Rectal smooth muscle tissue (tissue), 1 donor: ENCODE results near the gene UST.
"Not testable (repeated sequence)": the region's sequence is repeated elsewhere in the genome, so short reads cannot be mapped to it uniquely, and the experiment has no call there.

Experiments used
- H3K27ac ChIP-seq: one replicate; pipeline ENCODE4 v1.7.0; 2013; ENCODE audit warnings: low read depth, low read length, inconsistent platforms
- H3K27me3 ChIP-seq: one replicate; pipeline ENCODE4 v1.7.0; 2013; ENCODE audit warnings: low read length; ENCODE audit not compliant: control insufficient read depth, insufficient read depth
- H3K36me3 ChIP-seq: one replicate; pipeline ENCODE4 v1.7.0; 2013; ENCODE audit warnings: low read length; ENCODE audit not compliant: control insufficient read depth, insufficient read depth
- H3K4me1 ChIP-seq: one replicate; pipeline ENCODE4 v1.7.0; 2013; ENCODE audit warnings: low read length; ENCODE audit not compliant: control insufficient read depth, insufficient read depth
- H3K4me3 ChIP-seq: one replicate; pipeline ENCODE4 v1.7.0; 2013; ENCODE audit warnings: low read length
- H3K9ac ChIP-seq: one replicate; pipeline ENCODE4 v1.7.0; 2013; ENCODE audit warnings: low read length

The UST gene

GRCh38 chr6:149094156-149094555 lies 347.3 kb downstream of the UST start:
- Histone ChIP-seq H3K27ac (no peak overlapping the region), H3K4me3 (no peak overlapping the region), H3K4me1 (peaks cover 6% of the 10 kb centered on the region), H3K36me3 (no peaks in the 10 kb centered on the region), H3K27me3 (no peaks in the 10 kb centered on the region), H3K9ac (no peak overlapping the region)

- Histone ChIP-seq H3K4me3 (no peak overlapping the region), H3K27me3 (no peaks in the 10 kb centered on the region), H3K4me1 (peaks cover 6% of the 10 kb centered on the region), H3K36me3 (no peaks in the 10 kb centered on the region), H3K27ac (no peak overlapping the region), H3K9ac (no peak overlapping the region)
These were observed 348.1 kb downstream of the UST start for GRCh38 chr6:149094934-149095351.

GRCh38 chr6:149095842-149096241 lies 349.0 kb downstream of the UST start:
- H3K4me1 ChIP-seq, result peaks cover 6% of the 10 kb centered on the region
- no peaks in the 10 kb centered on the region for H3K36me3 ChIP-seq
- no peak overlapping the region for H3K9ac ChIP-seq
- H3K4me3 ChIP-seq, result no peak overlapping the region
- no peaks in the 10 kb centered on the region for H3K27me3 ChIP-seq
- H3K27ac ChIP-seq, result no peak overlapping the region

- Histone ChIP-seq H3K27ac (no peak overlapping the region), H3K9ac (no peak overlapping the region), H3K4me1 (peaks cover 6% of the 10 kb centered on the region), H3K4me3 (no peak overlapping the region), H3K27me3 (no peaks in the 10 kb centered on the region), H3K36me3 (no peaks in the 10 kb centered on the region)
These were observed 351.0 kb downstream of the UST start for GRCh38 chr6:149097794-149098193.

GRCh38 chr6:149098700-149099276 lies 352.0 kb downstream of the UST start:
- Histone ChIP-seq H3K9ac (no peak overlapping the region), H3K27me3 (no peaks in the 10 kb centered on the region), H3K36me3 (no peaks in the 10 kb centered on the region), H3K27ac (no peak overlapping the region), H3K4me1 (peaks cover 6% of the 10 kb centered on the region), H3K4me3 (no peak overlapping the region)

- Histone ChIP-seq H3K27ac (no peak overlapping the region), H3K27me3 (no peaks in the 10 kb centered on the region), H3K4me3 (no peak overlapping the region), H3K9ac (no peak overlapping the region), H3K4me1 (no peaks in the 10 kb centered on the region), H3K36me3 (no peaks in the 10 kb centered on the region)
These were observed 355.5 kb downstream of the UST start for GRCh38 chr6:149102324-149102723.

- not testable (repeated sequence) for H3K27me3 ChIP-seq, H3K9ac ChIP-seq, H3K27ac ChIP-seq, H3K4me1 ChIP-seq, H3K36me3 ChIP-seq, H3K4me3 ChIP-seq
These were observed 357.1 kb downstream of the UST start for GRCh38 chr6:149103950-149104349.

- no peaks in the 10 kb centered on the region for H3K4me1 ChIP-seq
- H3K36me3 ChIP-seq, result no peaks in the 10 kb centered on the region
- no peak overlapping the region for H3K4me3 ChIP-seq
- no peaks in the 10 kb centered on the region for H3K27me3 ChIP-seq
- H3K27ac ChIP-seq, result peak overlapping the region; percentile 27
- H3K9ac ChIP-seq, result no peak overlapping the region
These were observed 360.7 kb downstream of the UST start for GRCh38 chr6:149107520-149107919.

GRCh38 chr6:149108038-149108748 lies 361.4 kb downstream of the UST start:
- no peaks in the 10 kb centered on the region for H3K4me1 ChIP-seq
- H3K36me3 ChIP-seq, result no peaks in the 10 kb centered on the region
- H3K4me3 ChIP-seq, result no peak overlapping the region
- H3K27me3 ChIP-seq, result no peaks in the 10 kb centered on the region
- no peak overlapping the region for H3K9ac ChIP-seq
- H3K27ac ChIP-seq, result no peak overlapping the region

GRCh38 chr6:149108749-149109100 lies 361.9 kb downstream of the UST start:
- Histone ChIP-seq H3K27me3 (no peaks in the 10 kb centered on the region), H3K36me3 (no peaks in the 10 kb centered on the region), H3K9ac (no peak overlapping the region), H3K4me3 (no peak overlapping the region), H3K27ac (no peak overlapping the region), H3K4me1 (no peaks in the 10 kb centered on the region)

- H3K9ac ChIP-seq, result no peak overlapping the region
- H3K27ac ChIP-seq, result no peak overlapping the region
- H3K27me3 ChIP-seq, result no peaks in the 10 kb centered on the region
- H3K4me3 ChIP-seq, result no peak overlapping the region
- no peaks in the 10 kb centered on the region for H3K4me1 ChIP-seq
- H3K36me3 ChIP-seq, result no peaks in the 10 kb centered on the region
These were observed 362.7 kb downstream of the UST start for GRCh38 chr6:149109397-149110070.

GRCh38 chr6:149111556-149112115 lies 364.8 kb downstream of the UST start:
- H3K4me1 ChIP-seq, result no peaks in the 10 kb centered on the region
- H3K27me3 ChIP-seq, result no peaks in the 10 kb centered on the region
- no peak overlapping the region for H3K9ac ChIP-seq
- H3K4me3 ChIP-seq, result no peak overlapping the region
- H3K27ac ChIP-seq, result no peak overlapping the region
- no peaks in the 10 kb centered on the region for H3K36me3 ChIP-seq
